ENCODE results near the gene SEMA5B. TPM values are rescaled to one million over a fixed set of nuclear protein-coding genes. Genes with fewer than 3 reads are reported as not detected.

SEMA5B gene
- total and polyA plus RNA-seq, 2 of the 4 experiments (the other 2 are of a cell fraction): not detected

- Histone ChIP-seq H2BK15ac (ENCODE audit: low read depth, low read length) (no peak overlapping the region), H3K4me3 (ENCODE audit: insufficient read depth, low read depth, low read length) (no peak overlapping the region), H3K4me2 (ENCODE audit: low read depth, low read length) (no peak overlapping the region), H2AFZ (replicated peaks; ENCODE audit: low read length, poor library complexity) (no peak overlapping the region), H3K4ac (ENCODE audit: low read depth, low read length) (no peak overlapping the region), H4K8ac (ENCODE audit: low read depth in 2 of 2, low read length in 2 of 2) (no peak overlapping the region), H3K36me3 (ENCODE audit: control insufficient read depth, insufficient read depth, low read length) (no peaks in the 10 kb centered on the region), H3K9me3 (ENCODE audit: control insufficient read depth, insufficient read depth, low read length) (no peaks in the 10 kb centered on the region), H2BK20ac (ENCODE audit: low read depth, low read length) (no peak overlapping the region), H4K5ac (ENCODE audit: low read depth, low read length) (no peak overlapping the region), H4K91ac (ENCODE audit: insufficient read depth, low read depth, low read length) (no peak overlapping the region), H2BK120ac (ENCODE audit: low read depth, low read length) (no peak overlapping the region), H3K27me3 (ENCODE audit: control insufficient read depth, insufficient read depth, low read length) (peaks cover 79% of the 10 kb centered on the region), H3K14ac (replicated peaks; ENCODE audit: low read depth, low read length) (no peak overlapping the region), H4K20me1 (ENCODE audit: insufficient read depth, low read length) (no peaks in the 10 kb centered on the region), H3K56ac (ENCODE audit: extremely low read depth, insufficient read depth, low read length) (no peak overlapping the region), H3K9ac (ENCODE audit: low read depth, low read length) (no peak overlapping the region), H3K23ac (ENCODE audit: low read depth, low read length) (no peak overlapping the region), H2AK9ac (replicated peaks; ENCODE audit: low read depth, low read length, poor library complexity) (no peak overlapping the region), H3K4me1 (ENCODE audit: control insufficient read depth, insufficient read depth, low read length) (peaks cover 3% of the 10 kb centered on the region; the same call in 1 of the 2 replicates), H2AK5ac (ENCODE audit: low read depth, low read length) (no peak overlapping the region), H3K27ac (ENCODE audit: insufficient read depth, low read length) (no peak overlapping the region), H3K9me1 (ENCODE audit: insufficient read depth, low read length) (no peaks in the 10 kb centered on the region), H3K18ac (ENCODE audit: low read depth, low read length) (no peak overlapping the region), H3K79me1 (ENCODE audit: low read depth in 1 of 2, low read length in 2 of 2) (no peaks in the 10 kb centered on the region), H2BK5ac (ENCODE audit: low read depth, low read length, poor library complexity, severe bottlenecking) (no peak overlapping the region)
- no TSS peak for BruUV-seq (replicated peaks)
- no peak for ATAC-seq (ENCODE audit: low read depth)
- DNase-seq: no peak
- intact Hi-C loops (cut with micrococcal nuclease): no loop called here
- POLR2A ChIA-PET (ENCODE audit: unreplicated experiment): no interaction called here
- TF ChIP-seq RAD21 (IDR thresholded peaks at IDR 0.05; ENCODE audit: low read length) (no peak), BHLHE40 (IDR thresholded peaks at IDR 0.05; ENCODE audit: low read depth, low read length) (no peak), MAFK (IDR thresholded peaks at IDR 0.05; ENCODE audit: low read depth, low read length) (no peak), FOS (IDR thresholded peaks at IDR 0.05; ENCODE audit: low read depth, low read length) (no peak), MXI1 (IDR thresholded peaks at IDR 0.05; ENCODE audit: borderline replicate concordance, low read depth, low read length) (no peak), CEBPB (IDR thresholded peaks at IDR 0.05; ENCODE audit: low read depth, low read length) (no peak), CTCF (conservative IDR thresholded peaks at IDR 0.05; ENCODE audit: low read depth, low read length) (no peak)
- dilution Hi-C loops (cut with HindIII; ENCODE audit: low sequenced_read_pairs, unreplicated experiment): no loop called here
- in situ Hi-C loops (cut with MboI; ENCODE audit: low sequenced_read_pairs): no loop called here
- CTCF ChIA-PET: no interaction called here
- WGBS, 2 experiments (ENCODE audit: extremely low coverage in 2 of 2, insufficient read length in 1 of 2): no CpG with 5 or more reads among the region's 7 CpGs
Measured at GRCh38 chr3:122967765-122968164, 59.8 kb downstream of the SEMA5B start.

Measured in IMR-90 (cell line).